Left lobe of liver (tissue), 2 donors: ENCODE measurements around the gene DCUN1D2. TPM values are rescaled to one million over a fixed set of nuclear protein-coding genes. Genes with fewer than 3 reads are reported as not detected.
"Not testable (repeated sequence)": the region's sequence is repeated elsewhere in the genome, so short reads cannot be mapped to it uniquely, and the experiment has no call there.

ENCODE experiments used
- ATAC-seq: fragments of 200-7000 bp; cut with Tn5 transposase; one replicate; pipeline ENCODE4 v1.9.1; 2020; ENCODE audit warnings: mild to moderate bottlenecking, moderate library complexity
- DNase-seq: peaks from one replicate; pipeline ENCODE4 v3.0.0-alpha.2; 2020; ENCODE audit warnings: low spot score
- total RNA-seq: library from RNA; stranded (reverse); gene quantifications from one replicate; pipeline ENCODE4 v1.2.1, GENCODE V29; 2021
- donor health status: DM: no; HTN: no; CAD: no; lungs with moderate emphysema.
- donor health status: DM: no; HTN: yes; CAD: no.

The DCUN1D2 gene
- total RNA-seq, 1 donor from 2014 or later = 10.0 TPM

DNA sequence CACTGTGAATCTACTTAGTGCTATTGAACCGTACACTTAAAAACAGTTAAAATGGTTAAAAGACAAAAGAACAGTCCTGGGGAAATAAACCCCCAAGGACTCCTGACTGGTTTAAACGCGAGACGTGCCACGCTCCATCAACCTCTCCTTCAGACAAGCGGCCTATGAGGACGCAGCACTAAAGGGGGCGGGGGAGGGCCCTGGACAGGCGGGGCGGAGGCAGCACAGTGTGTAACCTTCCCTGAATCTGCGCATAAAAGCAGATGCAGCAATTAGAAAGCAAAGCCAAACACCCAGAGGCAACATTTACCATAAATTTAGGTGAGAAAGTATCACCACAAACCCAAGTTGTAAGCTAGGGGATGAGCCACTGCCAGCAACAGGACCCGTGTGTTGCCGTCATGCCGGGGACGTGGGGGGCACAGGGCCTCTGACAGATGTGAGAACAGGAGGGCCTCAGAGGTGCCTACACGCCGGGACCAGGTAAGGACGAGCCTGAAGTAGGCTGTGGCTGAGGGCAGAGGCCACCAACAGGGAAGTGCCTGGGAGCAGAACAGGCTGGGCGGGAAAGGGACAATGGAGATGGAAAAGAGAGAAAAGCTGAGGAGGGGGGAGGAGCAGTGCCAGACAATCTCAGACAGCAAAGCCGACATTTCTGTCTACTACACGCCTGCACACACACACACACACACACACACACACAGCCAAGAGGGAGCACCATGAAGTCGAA is 21.9 kb downstream of the DCUN1D2 start:
- ATAC-seq (no peak), DNase-seq (no peak)

DNA sequence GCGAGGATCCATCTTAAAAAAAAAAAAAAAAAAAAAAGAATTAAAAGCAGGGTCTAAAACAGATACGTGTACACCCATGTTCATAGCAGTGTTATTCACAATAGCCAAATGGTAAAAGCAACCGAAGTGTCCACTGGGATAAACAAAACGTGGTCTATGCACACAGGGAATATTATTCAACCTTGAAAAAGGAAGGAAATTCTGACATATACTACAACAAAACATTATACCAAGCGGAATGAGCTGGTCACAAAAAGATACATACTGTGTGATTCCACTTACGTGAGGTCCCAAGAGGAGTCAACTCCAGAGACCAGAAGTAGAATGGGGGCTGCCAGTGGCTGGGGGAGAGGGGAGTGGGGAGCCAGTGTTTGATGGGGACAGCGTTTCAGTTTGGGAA is 22.5 kb downstream of the DCUN1D2 start:
- ATAC-seq (no peak), DNase-seq (no peak)

DNA sequence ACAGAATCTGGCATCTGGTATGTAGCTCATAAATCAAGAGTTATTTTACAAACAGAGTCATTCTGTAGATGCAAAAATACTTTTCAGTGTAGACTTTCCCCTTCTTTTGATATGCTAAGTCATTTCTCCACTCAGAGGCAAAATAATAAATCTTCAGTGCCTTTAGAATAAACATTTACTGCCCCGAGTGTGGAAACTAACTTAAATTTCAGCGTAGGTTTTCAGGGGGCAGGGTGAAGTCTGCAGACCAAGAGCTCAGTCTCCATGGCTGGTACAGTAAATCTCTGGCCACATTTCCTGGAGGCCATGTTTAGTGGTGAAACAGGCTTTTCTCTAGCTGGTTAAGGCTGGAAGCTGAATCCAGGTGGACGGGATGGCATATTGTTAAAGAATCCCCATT is 24.1 kb downstream of the DCUN1D2 start:
- ATAC-seq = no peak
- DNase-seq = no peak

DNA sequence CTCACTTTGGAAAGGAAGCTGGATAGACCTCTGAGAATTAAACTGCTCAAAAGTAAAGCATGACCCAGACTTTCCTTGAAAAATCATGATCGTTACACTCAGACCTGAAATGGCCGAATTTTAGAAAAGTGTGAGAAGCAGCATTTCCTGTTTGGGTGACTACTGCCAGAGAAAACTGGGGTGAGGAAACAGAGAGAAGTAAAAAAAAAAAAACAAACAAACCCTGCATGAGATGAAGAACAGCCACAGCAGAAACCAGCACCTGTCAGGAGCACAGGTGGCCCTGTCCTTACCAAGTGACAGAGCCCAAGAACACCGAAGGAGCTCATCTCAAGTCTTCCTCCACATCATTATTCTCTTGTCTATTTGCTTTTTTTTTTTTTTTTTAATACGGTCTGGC is 25.2 kb downstream of the DCUN1D2 start:
- no peak for ATAC-seq

GRCh38 chr13:113464476-113464875 is 26.0 kb downstream of the DCUN1D2 start:
- ATAC-seq = no peak
- DNase-seq = no peak

More for the DNA sequence above, 25.2 kb downstream of the DCUN1D2 start:
- DNase-seq = no peak

- ATAC-seq (peak; percentile 39), DNase-seq (no peak)
Observed at GRCh38 chr13:113461022-113461751, 29.3 kb downstream of the DCUN1D2 start.

DNA sequence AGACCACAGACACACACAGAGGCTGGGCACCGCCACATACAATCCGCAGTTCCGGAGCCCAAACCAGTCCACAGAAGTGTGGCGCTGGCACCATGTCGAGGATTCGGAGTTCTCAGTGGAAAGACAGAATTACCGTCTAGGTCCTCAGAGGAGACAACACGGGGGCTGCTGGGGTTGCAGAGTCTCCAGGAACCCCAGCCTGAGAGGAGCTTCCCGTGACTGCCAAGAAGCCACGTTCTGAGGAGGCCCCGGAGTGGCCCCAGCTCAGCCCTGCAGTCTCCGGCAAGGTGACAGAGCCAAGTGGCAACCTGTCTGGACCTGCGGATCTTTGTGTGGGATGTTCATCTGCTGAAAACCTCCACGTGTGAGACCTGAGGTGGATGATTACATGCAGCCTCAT is 29.9 kb downstream of the DCUN1D2 start:
- DNase-seq (no peak), ATAC-seq (no peak)

DNA sequence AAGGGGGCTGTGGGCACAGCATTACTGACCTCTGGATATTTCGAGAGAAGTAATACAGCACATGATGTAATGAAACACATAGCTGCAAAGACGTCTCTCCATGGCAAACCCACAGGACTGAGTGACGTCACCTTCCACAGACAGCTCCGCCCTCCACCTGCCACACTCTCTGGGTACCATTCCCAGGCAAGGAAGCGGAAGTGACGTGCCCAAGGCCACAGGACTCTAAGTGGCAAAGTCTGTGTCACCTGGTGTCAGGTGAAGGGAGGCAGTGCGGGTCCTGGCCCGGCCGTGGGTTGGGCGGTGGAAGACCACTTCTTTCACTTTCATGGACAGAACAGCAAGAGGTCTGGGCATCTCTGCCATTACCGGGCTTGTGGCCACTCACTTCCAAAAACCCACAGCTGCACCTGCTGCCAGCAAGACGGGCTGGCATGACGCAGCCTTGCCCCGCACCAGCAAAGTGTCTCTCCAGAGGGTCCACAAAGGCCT is 30.4 kb downstream of the DCUN1D2 start:
- ATAC-seq = no peak

DNA sequence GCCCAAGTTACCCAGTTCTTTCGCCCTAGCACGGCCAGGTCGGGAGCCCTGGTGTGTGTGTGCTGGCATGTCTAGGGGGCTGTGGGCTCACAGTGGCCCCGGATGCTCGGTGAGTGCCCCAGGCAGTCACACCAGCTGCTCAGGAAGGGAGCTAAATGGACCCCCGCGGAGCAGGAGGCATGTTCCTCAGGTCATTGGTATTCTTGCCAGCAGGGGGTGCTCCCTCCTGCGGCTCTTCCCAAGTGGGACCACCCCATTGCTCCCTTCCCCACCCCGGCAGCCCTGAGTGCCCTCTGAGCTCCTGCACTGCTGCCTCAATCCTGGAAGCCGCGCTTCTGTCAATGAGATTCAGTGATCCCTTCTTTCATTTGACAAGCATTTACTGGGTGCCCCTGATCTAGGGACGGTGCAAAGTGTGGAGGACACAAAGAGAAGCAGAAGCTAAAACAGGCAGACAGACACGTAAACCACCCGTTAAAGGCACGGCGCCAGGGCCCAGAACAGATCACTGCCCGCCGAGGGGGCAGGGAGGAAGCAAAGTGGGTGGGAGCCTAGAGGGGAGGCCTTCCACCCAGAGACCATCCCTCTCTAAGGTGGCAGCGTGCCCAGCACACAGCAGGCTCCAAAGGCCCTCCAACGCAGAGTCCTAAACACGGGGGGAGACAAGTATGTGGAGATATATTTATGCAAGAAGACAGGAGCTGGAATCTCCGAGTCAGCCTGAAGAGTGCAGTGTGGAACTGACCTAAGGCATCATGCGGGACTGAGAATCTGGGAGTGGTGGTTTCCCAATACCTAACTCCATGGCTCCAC is 32.1 kb downstream of the DCUN1D2 start:
- ATAC-seq = peak; percentile 21
- DNase-seq = peak; percentile 42

More for the DNA sequence above, 30.4 kb downstream of the DCUN1D2 start:
- no peak for DNase-seq

GRCh38 chr13:113457510-113457909 is 33.0 kb downstream of the DCUN1D2 start:
- ATAC-seq = no peak
- DNase-seq = no peak

DNA sequence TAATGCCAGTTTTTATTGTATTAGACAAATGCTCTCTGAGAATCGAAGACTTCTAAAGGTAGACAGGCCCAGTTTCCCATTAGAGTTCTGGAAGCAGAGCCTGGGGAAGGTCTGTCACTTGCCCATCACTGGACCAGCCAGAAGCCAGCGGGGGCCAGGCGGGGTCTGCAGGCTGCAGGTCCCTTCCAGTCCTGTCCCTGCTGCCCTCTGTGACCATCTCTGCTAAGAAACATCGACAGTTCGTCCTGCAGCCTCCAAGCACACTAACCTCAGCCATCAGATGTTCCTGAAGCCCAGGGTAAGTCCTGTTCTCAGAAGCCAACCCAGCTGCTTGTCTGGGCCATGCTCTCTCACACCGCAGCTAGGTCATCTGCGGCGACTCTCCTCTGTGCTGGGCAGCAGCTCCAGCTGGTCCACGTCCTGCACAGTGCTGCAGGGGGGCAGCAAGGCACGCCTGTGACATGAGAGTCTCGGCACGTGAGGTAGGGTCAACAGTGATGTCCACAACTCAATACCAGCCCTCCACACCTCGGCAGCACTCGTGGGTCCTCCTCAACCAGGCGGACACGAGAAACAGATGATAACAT is 34.3 kb downstream of the DCUN1D2 start:
- ATAC-seq = no peak
- DNase-seq = no peak

- ATAC-seq (no peak), DNase-seq (peak; percentile 39)
Observed at GRCh38 chr13:113455384-113455783, 35.1 kb downstream of the DCUN1D2 start.

- no peak for ATAC-seq
Observed at GRCh38 chr13:113454936-113455335, 35.6 kb downstream of the DCUN1D2 start.

DNA sequence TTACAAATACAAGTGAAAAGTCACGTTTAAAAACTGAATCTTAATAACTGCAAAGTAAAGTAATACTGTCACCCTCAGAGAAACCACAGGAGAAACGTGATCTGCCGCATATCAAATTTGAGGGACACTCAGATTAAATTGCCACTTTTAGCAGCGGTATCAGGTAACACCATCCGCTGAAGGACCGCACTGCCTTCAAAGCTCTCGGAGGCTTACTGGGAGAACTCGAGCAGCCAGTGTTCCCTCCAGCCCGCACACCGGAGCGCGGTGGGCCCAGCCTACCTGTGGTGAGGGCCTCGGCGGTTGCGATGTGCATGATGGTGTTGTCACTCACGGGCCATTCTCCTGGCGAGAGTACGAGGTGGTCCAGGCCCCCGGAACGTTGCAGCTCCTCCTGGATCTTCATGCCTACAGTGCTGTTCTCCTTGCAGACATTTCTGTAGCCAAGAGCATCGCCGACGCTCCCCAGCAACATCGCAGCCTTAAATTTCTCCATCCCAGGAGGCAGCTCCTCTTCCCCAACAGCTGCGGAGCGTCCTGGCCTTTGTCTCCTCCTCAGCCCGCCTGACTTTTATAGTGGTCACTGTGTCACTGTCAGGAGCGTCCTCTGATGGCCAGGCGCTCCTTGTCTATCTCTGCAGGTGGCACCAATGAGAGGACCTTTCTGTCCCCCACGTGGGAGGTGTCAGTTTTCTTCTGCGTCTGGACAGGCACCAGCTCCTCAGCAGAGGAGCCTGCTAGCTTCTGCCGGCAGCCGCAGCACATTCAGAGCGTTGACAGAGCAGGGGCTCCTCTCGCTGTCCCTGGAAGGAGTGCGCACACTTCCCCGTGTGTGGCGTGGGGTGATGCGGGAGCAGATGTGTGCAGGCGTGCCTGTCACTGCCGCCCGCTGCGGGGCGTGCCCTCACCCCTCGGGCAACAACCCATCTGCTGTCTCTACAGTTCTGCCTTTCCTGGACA is 37.3 kb downstream of the DCUN1D2 start, which contains the start of gene ADPRHL1:
ADPRHL1 (minus strand) TSS at position 547 of the 960 bp plus-strand sequence; CDS start at position 496, 51 bp downstream.
- ATAC-seq (no peak), DNase-seq (peak; percentile 38)

More at GRCh38 chr13:113454936-113455335, 35.6 kb downstream of the DCUN1D2 start:
- no peak for DNase-seq

GRCh38 chr13:113452466-113452865 is 38.0 kb downstream of the DCUN1D2 start:
- ATAC-seq = no peak
- DNase-seq = no peak

GRCh38 chr13:113451951-113452421 is 38.5 kb downstream of the DCUN1D2 start:
- ATAC-seq (no peak), DNase-seq (no peak)

DNA sequence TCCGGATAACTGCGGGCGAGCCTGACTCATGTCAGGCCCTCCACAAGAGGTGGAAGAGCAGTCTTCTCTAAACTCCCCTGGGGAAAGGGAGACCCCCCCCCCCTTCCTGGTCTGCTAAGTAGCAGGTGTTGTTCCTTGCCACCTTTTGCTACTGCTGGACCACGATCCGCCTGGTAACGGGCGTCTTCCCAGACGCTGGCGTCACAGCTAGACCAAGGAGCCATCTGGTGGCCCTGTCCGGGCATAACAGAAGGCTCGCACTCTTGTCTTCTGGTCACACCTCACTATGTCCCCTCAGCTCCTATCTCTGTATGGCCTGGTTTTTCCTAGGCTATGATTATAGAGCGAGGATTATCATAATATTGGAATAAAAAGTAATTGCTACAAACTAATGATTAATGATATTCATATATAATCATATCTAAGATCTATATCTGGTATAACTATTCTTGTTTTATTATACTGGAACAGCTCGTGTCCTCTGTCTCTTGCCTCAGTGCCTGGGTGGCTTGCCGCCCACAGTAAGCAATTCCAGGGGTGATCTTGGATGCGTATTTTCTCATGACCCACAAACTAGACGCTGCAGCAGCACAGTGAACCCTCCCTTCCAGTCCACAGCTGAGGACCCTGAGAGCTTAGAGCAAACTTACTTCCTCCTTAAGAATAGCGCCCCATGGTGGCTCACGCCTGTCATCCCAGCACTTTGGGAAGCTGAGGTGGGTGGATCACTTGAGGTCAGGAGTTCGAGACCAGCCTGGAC is 39.5 kb downstream of the DCUN1D2 start:
- ATAC-seq, DNase-seq: not testable (repeated sequence)

- not testable (repeated sequence) for DNase-seq, ATAC-seq
Observed at GRCh38 chr13:113450348-113450744, 40.2 kb downstream of the DCUN1D2 start.
